ENCODE data around the gene PDCD11.
A peak's percentile ranks its signal among the peaks of the same experiment; 100 is the strongest.
"Not testable (repeated sequence)": the region's sequence is repeated elsewhere in the genome, so short reads cannot be mapped to it uniquely, and the experiment has no call there.

PDCD11 gene

GRCh38 chr10:103396067-103396788 is at the start of gene PDCD11, which contains the start of gene ATP5MK:
Gene PDCD11 (plus strand): TSS chr10:103396626. CDS start chr10:103398427, 1,801 bp downstream.
Gene ATP5MK (minus strand): TSS chr10:103396475. CDS start chr10:103392457, 4,018 bp downstream.
- peak; percentile 89 to 98 for DNase-seq (ENCODE audit: extremely low read depth in 1 of 2, low read depth in 1 of 2)

GRCh38 chr10:103350175-103350516 is 46.3 kb upstream of the PDCD11 start:
- no peak for DNase-seq (ENCODE audit: extremely low read depth in 1 of 2, low read depth in 1 of 2)

GRCh38 chr10:103350517-103351260 is 45.7 kb upstream of the PDCD11 start, which contains the start of gene PCGF6:
Gene PCGF6 (minus strand): TSS chr10:103351140. CDS start chr10:103351066, 74 bp downstream.
- peak; percentile 63 to 69 for DNase-seq (ENCODE audit: extremely low read depth in 1 of 2, low read depth in 1 of 2)

GRCh38 chr10:103353281-103353680 is 43.1 kb upstream of the PDCD11 start:
- no peak for DNase-seq (ENCODE audit: extremely low read depth in 1 of 2, low read depth in 1 of 2)

GRCh38 chr10:103354567-103354966 is 41.9 kb upstream of the PDCD11 start:
- DNase-seq (ENCODE audit: extremely low read depth in 1 of 2, low read depth in 1 of 2), result not testable (repeated sequence)

GRCh38 chr10:103355906-103356599 is 40.4 kb upstream of the PDCD11 start:
- no peak for DNase-seq (ENCODE audit: extremely low read depth in 1 of 2, low read depth in 1 of 2)

GRCh38 chr10:103359493-103359892 is 36.9 kb upstream of the PDCD11 start:
- not testable (repeated sequence) for DNase-seq (ENCODE audit: extremely low read depth in 1 of 2, low read depth in 1 of 2)

- DNase-seq (ENCODE audit: extremely low read depth in 1 of 2, low read depth in 1 of 2), result not testable (repeated sequence)
These were observed 35.6 kb upstream of the PDCD11 start for GRCh38 chr10:103360791-103361190.

GRCh38 chr10:103367379-103367781 is 29.0 kb upstream of the PDCD11 start:
- DNase-seq (ENCODE audit: extremely low read depth in 1 of 2, low read depth in 1 of 2), result no peak

GRCh38 chr10:103367782-103368518 is 28.5 kb upstream of the PDCD11 start, which contains the start of gene TAF5:
Gene TAF5 (plus strand): TSS chr10:103367976. CDS start chr10:103367990, 14 bp downstream.
- DNase-seq (ENCODE audit: extremely low read depth in 1 of 2, low read depth in 1 of 2), result peak; percentile 80 to 88

GRCh38 chr10:103373544-103373943 is 22.9 kb upstream of the PDCD11 start:
- DNase-seq (ENCODE audit: extremely low read depth in 1 of 2, low read depth in 1 of 2), result no peak

- no peak for DNase-seq (ENCODE audit: extremely low read depth in 1 of 2, low read depth in 1 of 2)
These were observed 22.2 kb upstream of the PDCD11 start for GRCh38 chr10:103374263-103374662.

- DNase-seq (ENCODE audit: extremely low read depth in 1 of 2, low read depth in 1 of 2), result no peak
These were observed 13.7 kb upstream of the PDCD11 start for GRCh38 chr10:103382769-103383168.

GRCh38 chr10:103394180-103394579 is 2.2 kb upstream of the PDCD11 start:
- no peak for DNase-seq (ENCODE audit: extremely low read depth in 1 of 2, low read depth in 1 of 2)

- no peak for DNase-seq (ENCODE audit: extremely low read depth in 1 of 2, low read depth in 1 of 2)
These were observed 716 bp upstream of the PDCD11 start for GRCh38 chr10:103395754-103396066.

- no peak for DNase-seq (ENCODE audit: extremely low read depth in 1 of 2, low read depth in 1 of 2)
These were observed 312 bp downstream of the PDCD11 start for GRCh38 chr10:103396789-103397087.

GRCh38 chr10:103397191-103397825 is 882 bp downstream of the PDCD11 start:
- no peak for DNase-seq (ENCODE audit: extremely low read depth in 1 of 2, low read depth in 1 of 2)

- no peak for DNase-seq (ENCODE audit: extremely low read depth in 1 of 2, low read depth in 1 of 2)
These were observed 17.1 kb downstream of the PDCD11 start for GRCh38 chr10:103413564-103413963.

GRCh38 chr10:103415581-103415980 is 19.2 kb downstream of the PDCD11 start:
- DNase-seq (ENCODE audit: extremely low read depth in 1 of 2, low read depth in 1 of 2), result no peak

GRCh38 chr10:103416436-103417147 is 20.2 kb downstream of the PDCD11 start:
- no peak for DNase-seq (ENCODE audit: extremely low read depth in 1 of 2, low read depth in 1 of 2)

Measured in stimulated activated CD8-positive, alpha-beta memory T cell treated with anti-CD3 and anti-CD28 coated beads, Interleukin-7, amount 100 ng/mL, for 48 hours (primary cell).